Nephron (organoid): ENCODE measurements around the gene KCNH8.

Experiments
- H3K27ac Mint-ChIP-seq, 3 experiments: 2 replicates each; pipeline ENCODE4 v1.8.0; 2020; ENCODE audit warnings: mixed read lengths in 3 of 3, mild to moderate bottlenecking in 2 of 3, moderate library complexity in 1 of 3
- H3K27me3 Mint-ChIP-seq: 2 replicates; pipeline ENCODE4 v1.8.0; 2021; ENCODE audit warnings: low read depth, mild to moderate bottlenecking, moderate library complexity, mixed read lengths
- H3K36me3 Mint-ChIP-seq: 2 replicates; pipeline ENCODE4 v1.8.0; 2020; ENCODE audit warnings: low read depth, mixed read lengths
- H3K4me1 Mint-ChIP-seq: 2 replicates; pipeline ENCODE4 v1.8.0; 2020; ENCODE audit warnings: mixed read lengths
- H3K4me3 Mint-ChIP-seq, 3 experiments: 2 replicates each; pipeline ENCODE4 v1.8.0; 2020; ENCODE audit warnings: mild to moderate bottlenecking in 3 of 3, mixed read lengths in 3 of 3, moderate library complexity in 2 of 3
- H3K9me3 Mint-ChIP-seq: 2 replicates; pipeline ENCODE4 v1.8.0; 2020; ENCODE audit warnings: mixed read lengths
- TF ChIP-seq, protein P1 (sequence below), 3 experiments: fragments of 200-600 bp; sonication (generic); IDR thresholded peaks; one replicate each; pipeline ENCODE4 v1.5.0; 2021; ENCODE audit warnings: antibody characterized with exemption in 3 of 3; ENCODE audit not compliant: unreplicated experiment in 3 of 3

Gene KCNH8

DNA sequence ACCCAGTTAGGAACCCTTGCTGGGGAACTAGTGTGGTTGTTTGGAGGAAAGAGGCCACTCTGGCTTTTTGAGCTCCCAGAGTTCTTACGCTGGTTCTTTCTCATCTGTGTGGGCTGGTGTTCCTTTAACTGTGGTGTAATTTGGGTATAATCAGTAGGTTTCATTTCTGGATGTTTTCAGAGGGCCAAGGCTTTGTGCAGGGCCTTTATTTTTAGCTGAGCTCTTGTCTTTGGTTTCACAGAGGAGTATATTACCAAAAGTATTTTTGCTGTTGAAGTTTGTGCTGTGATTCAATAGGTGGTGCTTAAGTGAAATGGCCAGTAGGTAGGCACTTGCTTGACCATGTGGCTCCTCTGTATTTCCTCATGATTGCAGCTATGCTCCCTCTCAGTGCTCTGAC, 357.9 kb downstream of the KCNH8 start:
- H3K4me3 Mint-ChIP-seq = no peak overlapping the region
- no peaks in the 10 kb centered on the region for H3K4me1 Mint-ChIP-seq
- no peaks in the 10 kb centered on the region for H3K27me3 Mint-ChIP-seq
- H3K36me3 Mint-ChIP-seq = no peaks in the 10 kb centered on the region
- TF ChIP-seq, protein P1, sequence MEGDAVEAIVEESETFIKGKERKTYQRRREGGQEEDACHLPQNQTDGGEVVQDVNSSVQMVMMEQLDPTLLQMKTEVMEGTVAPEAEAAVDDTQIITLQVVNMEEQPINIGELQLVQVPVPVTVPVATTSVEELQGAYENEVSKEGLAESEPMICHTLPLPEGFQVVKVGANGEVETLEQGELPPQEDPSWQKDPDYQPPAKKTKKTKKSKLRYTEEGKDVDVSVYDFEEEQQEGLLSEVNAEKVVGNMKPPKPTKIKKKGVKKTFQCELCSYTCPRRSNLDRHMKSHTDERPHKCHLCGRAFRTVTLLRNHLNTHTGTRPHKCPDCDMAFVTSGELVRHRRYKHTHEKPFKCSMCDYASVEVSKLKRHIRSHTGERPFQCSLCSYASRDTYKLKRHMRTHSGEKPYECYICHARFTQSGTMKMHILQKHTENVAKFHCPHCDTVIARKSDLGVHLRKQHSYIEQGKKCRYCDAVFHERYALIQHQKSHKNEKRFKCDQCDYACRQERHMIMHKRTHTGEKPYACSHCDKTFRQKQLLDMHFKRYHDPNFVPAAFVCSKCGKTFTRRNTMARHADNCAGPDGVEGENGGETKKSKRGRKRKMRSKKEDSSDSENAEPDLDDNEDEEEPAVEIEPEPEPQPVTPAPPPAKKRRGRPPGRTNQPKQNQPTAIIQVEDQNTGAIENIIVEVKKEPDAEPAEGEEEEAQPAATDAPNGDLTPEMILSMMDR (IDR thresholded peaks at IDR 0.05; ENCODE audit: unreplicated experiment in 3 of 3) = no peak
- no peaks in the 10 kb centered on the region for H3K9me3 Mint-ChIP-seq
- no peak overlapping the region for H3K27ac Mint-ChIP-seq

DNA sequence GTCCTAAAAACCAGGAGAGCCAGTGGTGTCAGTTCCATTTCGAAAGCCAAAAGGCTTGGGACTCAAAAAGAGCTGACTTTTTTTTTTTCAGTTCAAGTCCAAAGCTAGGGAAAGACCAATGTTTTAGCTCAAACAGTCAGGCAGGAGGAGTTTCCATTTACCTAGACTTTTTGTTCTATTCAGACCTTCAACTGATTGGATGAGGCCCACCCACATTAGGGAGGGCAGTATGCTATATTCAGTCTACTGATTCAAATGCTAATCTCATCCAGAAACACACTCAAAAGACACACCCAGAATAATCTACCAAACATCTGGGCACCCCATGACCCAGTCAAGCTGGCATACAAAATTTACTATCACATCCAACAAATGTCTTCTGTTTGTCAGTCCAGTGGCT, 374.0 kb downstream of the KCNH8 start:
- no peak overlapping the region for H3K4me3 Mint-ChIP-seq

GRCh38 chr3:19526071-19526470, 377.8 kb downstream of the KCNH8 start:
- H3K4me1 Mint-ChIP-seq = peaks cover 10% of the 10 kb centered on the region
- H3K27me3 Mint-ChIP-seq = peaks cover 4% of the 10 kb centered on the region
- peaks cover 2% of the 10 kb centered on the region for H3K9me3 Mint-ChIP-seq
- H3K36me3 Mint-ChIP-seq = no peaks in the 10 kb centered on the region
- H3K4me3 Mint-ChIP-seq = no peak overlapping the region
- no peak overlapping the region for H3K27ac Mint-ChIP-seq
- TF ChIP-seq, protein P1 (IDR thresholded peaks at IDR 0.05; ENCODE audit: unreplicated experiment in 3 of 3) = no peak

More for the DNA sequence above, 374.0 kb downstream of the KCNH8 start:
- no peaks in the 10 kb centered on the region for H3K36me3 Mint-ChIP-seq
- TF ChIP-seq, protein P1 (IDR thresholded peaks at IDR 0.05; ENCODE audit: unreplicated experiment in 3 of 3) = no peak
- H3K4me1 Mint-ChIP-seq = peaks cover 10% of the 10 kb centered on the region
- H3K27ac Mint-ChIP-seq = no peak overlapping the region
- no peaks in the 10 kb centered on the region for H3K27me3 Mint-ChIP-seq
- H3K9me3 Mint-ChIP-seq = peaks cover 2% of the 10 kb centered on the region

DNA sequence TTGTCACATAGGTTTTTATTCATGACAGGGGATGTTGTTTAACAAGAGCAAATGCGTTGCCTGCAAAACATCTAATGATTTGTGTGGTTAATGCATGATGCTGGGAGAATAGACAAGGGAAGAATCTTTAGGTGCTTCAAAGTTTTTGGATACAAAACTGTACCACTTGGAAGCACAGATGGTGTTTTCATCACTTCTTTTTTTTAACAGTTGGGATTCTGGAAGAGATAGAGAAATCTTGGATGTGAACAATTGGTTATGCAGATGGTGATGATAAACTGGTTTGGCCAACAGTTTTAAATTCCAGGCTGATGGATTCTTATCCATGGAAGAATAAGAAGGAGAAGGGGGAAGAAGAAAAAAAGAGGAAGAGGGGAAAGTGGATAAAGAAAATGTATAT, 379.4 kb downstream of the KCNH8 start:
- no peaks in the 10 kb centered on the region for H3K36me3 Mint-ChIP-seq
- no peak overlapping the region for H3K27ac Mint-ChIP-seq
- H3K4me1 Mint-ChIP-seq = peaks cover 10% of the 10 kb centered on the region
- H3K4me3 Mint-ChIP-seq = no peak overlapping the region
- H3K27me3 Mint-ChIP-seq = peaks cover 4% of the 10 kb centered on the region
- peaks cover 2% of the 10 kb centered on the region for H3K9me3 Mint-ChIP-seq
- TF ChIP-seq, protein P1 (IDR thresholded peaks at IDR 0.05; ENCODE audit: unreplicated experiment in 3 of 3) = no peak

DNA sequence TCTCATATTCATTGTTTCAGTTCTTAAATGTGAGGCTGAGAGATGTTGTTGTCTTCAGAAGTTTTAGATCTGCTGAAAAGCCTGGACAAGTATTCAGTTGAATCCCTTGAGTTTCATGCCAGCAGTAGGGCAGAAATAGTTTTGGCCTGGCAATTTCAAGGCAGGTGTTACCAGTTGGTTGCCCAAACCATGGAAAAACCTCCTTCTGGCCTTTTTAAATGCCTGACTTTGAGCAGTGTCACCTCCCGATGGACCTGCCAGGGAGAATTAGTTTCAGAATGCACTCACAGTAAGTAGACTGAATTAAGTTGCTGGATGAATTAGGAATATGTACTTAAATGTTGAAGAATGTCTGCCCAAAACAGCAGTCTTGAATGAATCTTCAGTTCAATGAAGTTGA, 383.1 kb downstream of the KCNH8 start:
- TF ChIP-seq, protein P1 (IDR thresholded peaks at IDR 0.05; ENCODE audit: unreplicated experiment in 3 of 3) = no peak
- Mint-ChIP-seq H3K27me3 (peaks cover 4% of the 10 kb centered on the region), H3K27ac (no peak overlapping the region), H3K9me3 (no peaks in the 10 kb centered on the region), H3K4me3 (no peak overlapping the region), H3K36me3 (no peaks in the 10 kb centered on the region), H3K4me1 (no peaks in the 10 kb centered on the region)

- H3K27me3 Mint-ChIP-seq = no peaks in the 10 kb centered on the region
These were observed 391.4 kb downstream of the KCNH8 start for GRCh38 chr3:19539518-19540392.

More at GRCh38 chr3:19539518-19540392, 391.4 kb downstream of the KCNH8 start:
- H3K27ac Mint-ChIP-seq = no peak overlapping the region
- H3K4me1 Mint-ChIP-seq = peaks cover 6% of the 10 kb centered on the region
- H3K4me3 Mint-ChIP-seq = no peak overlapping the region
- H3K9me3 Mint-ChIP-seq = no peaks in the 10 kb centered on the region
- TF ChIP-seq, protein P1 (IDR thresholded peaks at IDR 0.05; ENCODE audit: unreplicated experiment in 3 of 3) = no peak
- H3K36me3 Mint-ChIP-seq = no peaks in the 10 kb centered on the region
